Measurements from ENCODE around the gene TEKTIP1. TPM values are rescaled to one million over a fixed set of nuclear protein-coding genes. Genes with fewer than 3 reads are reported as not detected.
A peak's percentile ranks its signal among the peaks of the same experiment; 100 is the strongest.

Gene TEKTIP1
- total and polyA plus RNA-seq, 9 of the 15 experiments (the other 6 are each of a cell fraction or from before 2014, with no cell fraction given): 0.66 TPM; not detected in 8

DNA sequence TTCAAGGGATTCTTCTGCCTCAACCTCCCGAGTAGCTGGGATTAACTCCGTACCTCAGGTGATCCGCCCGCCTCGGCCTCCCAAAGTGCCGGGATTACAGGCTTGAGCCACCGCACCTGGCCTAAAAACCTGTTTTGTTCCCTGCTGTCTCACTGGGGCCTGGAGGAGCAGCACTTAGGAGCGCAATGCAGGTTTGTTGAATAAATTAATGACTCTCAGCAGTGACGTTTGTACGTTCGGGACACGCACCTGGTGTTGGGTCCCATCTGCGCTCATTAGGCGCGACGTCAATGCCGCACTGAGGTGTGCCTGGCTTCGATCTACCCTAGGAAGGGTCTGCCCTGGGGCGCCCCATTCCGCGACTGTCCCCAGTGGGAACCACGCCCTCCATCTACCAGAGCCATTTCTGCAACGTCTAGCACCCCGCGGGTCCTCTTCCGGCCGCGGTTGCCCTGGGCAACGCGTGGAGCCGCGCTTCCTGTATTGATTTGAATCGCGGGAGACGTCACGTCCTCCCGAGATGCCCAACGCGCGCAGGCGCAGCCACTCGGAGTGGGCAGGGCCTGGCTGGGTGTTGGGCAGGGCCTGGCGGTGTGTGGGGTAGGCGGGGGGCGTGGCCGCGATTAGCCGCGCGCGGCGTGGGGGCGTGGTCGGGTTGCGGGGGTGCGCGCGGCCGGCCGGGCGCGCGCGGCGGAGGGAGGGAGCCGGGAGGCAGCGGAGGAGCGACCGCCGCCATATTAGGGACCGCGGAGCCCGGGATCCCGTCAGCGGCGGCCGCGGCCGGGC, 33.2 kb upstream of the TEKTIP1 start, which contains the start of gene FZR1 (continued):
- no peak; the same call in 1 of the 2 replicates for TF ChIP-seq CHD2 (IDR thresholded peaks at IDR 0.05; ENCODE audit: low read depth, low read length)
- TF ChIP-seq GABPB2 (CRISPR knock-in tag; conservative IDR thresholded peaks at IDR 0.05): no peak
- peak; percentile 42 for TF ChIP-seq SETDB1 (IDR thresholded peaks at IDR 0.05; ENCODE audit: low read length)
- TF ChIP-seq SMAD3 (CRISPR knock-in tag; conservative IDR thresholded peaks at IDR 0.05): no peak
- TF ChIP-seq BRD9 (IDR thresholded peaks at IDR 0.05; ENCODE audit: low read depth, partially characterized antibody): peak; percentile 32
- no peak for TF ChIP-seq MIER1 (IDR thresholded peaks at IDR 0.05; ENCODE audit: low read depth)
- TF ChIP-seq PTBP1 (IDR thresholded peaks at IDR 0.05; ENCODE audit: low read depth, low read length): no peak
- TF ChIP-seq CSDE1 (IDR thresholded peaks at IDR 0.05): peak in 1 of 2 experiments; percentile 97; a peak in 2 of 4 replicates
- TF ChIP-seq, protein P1, sequence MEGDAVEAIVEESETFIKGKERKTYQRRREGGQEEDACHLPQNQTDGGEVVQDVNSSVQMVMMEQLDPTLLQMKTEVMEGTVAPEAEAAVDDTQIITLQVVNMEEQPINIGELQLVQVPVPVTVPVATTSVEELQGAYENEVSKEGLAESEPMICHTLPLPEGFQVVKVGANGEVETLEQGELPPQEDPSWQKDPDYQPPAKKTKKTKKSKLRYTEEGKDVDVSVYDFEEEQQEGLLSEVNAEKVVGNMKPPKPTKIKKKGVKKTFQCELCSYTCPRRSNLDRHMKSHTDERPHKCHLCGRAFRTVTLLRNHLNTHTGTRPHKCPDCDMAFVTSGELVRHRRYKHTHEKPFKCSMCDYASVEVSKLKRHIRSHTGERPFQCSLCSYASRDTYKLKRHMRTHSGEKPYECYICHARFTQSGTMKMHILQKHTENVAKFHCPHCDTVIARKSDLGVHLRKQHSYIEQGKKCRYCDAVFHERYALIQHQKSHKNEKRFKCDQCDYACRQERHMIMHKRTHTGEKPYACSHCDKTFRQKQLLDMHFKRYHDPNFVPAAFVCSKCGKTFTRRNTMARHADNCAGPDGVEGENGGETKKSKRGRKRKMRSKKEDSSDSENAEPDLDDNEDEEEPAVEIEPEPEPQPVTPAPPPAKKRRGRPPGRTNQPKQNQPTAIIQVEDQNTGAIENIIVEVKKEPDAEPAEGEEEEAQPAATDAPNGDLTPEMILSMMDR (IDR thresholded peaks at IDR 0.05 in 2 of 3, conservative IDR thresholded peaks at IDR 0.05 in 1 of 3; ENCODE audit: insufficient read depth in 2 of 3, low read depth in 1 of 3, low read length in 3 of 3): peak; percentile 1 to 16 (median 9); a peak in 1 of 6 replicates
- TF ChIP-seq ILF3 (IDR thresholded peaks at IDR 0.05; ENCODE audit: borderline replicate concordance): no peak
- no peak for TF ChIP-seq ZNF316 (IDR thresholded peaks at IDR 0.05)
- peak; percentile 100 for TF ChIP-seq FOXM1 (IDR thresholded peaks at IDR 0.05; ENCODE audit: low read depth)
- peak; percentile 100 for TF ChIP-seq FOXM1 (CRISPR knock-in tag; IDR thresholded peaks at IDR 0.05; ENCODE audit: low read depth)
- TF ChIP-seq ZNF707 (CRISPR knock-in tag; conservative IDR thresholded peaks at IDR 0.05): no peak
- peak; percentile 92 for TF ChIP-seq GABPB1 (CRISPR knock-in tag; IDR thresholded peaks at IDR 0.05)
- TF ChIP-seq CEBPB (tag; IDR thresholded peaks at IDR 0.05): peak; percentile 75; the same call in 1 of the 2 replicates
- TF ChIP-seq, protein P2, sequence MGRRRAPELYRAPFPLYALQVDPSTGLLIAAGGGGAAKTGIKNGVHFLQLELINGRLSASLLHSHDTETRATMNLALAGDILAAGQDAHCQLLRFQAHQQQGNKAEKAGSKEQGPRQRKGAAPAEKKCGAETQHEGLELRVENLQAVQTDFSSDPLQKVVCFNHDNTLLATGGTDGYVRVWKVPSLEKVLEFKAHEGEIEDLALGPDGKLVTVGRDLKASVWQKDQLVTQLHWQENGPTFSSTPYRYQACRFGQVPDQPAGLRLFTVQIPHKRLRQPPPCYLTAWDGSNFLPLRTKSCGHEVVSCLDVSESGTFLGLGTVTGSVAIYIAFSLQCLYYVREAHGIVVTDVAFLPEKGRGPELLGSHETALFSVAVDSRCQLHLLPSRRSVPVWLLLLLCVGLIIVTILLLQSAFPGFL (CRISPR knock-in tag; IDR thresholded peaks at IDR 0.05): no peak
- TF ChIP-seq ELF2 (CRISPR knock-in tag; IDR thresholded peaks at IDR 0.05): peak; percentile 96
- TF ChIP-seq HNRNPK (IDR thresholded peaks at IDR 0.05; ENCODE audit: low read depth, low read length, poor library complexity, severe bottlenecking): no peak
- 0 out of 2 replicates have a peak, but pooled peaks have one; percentile 77 for TF ChIP-seq FOXP1 (CRISPR knock-in tag; IDR thresholded peaks at IDR 0.05)
- TF ChIP-seq ZNF143 (CRISPR knock-in tag; IDR thresholded peaks at IDR 0.05): peak; percentile 79
- TF ChIP-seq, protein P3, sequence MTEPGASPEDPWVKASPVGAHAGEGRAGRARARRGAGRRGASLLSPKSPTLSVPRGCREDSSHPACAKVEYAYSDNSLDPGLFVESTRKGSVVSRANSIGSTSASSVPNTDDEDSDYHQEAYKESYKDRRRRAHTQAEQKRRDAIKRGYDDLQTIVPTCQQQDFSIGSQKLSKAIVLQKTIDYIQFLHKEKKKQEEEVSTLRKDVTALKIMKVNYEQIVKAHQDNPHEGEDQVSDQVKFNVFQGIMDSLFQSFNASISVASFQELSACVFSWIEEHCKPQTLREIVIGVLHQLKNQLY (CRISPR knock-in tag; conservative IDR thresholded peaks at IDR 0.05): no peak
- no peak for TF ChIP-seq FUS (optimal IDR thresholded peaks at IDR 0.05; ENCODE audit: low read depth, low read length)
- TF ChIP-seq, protein P4, sequence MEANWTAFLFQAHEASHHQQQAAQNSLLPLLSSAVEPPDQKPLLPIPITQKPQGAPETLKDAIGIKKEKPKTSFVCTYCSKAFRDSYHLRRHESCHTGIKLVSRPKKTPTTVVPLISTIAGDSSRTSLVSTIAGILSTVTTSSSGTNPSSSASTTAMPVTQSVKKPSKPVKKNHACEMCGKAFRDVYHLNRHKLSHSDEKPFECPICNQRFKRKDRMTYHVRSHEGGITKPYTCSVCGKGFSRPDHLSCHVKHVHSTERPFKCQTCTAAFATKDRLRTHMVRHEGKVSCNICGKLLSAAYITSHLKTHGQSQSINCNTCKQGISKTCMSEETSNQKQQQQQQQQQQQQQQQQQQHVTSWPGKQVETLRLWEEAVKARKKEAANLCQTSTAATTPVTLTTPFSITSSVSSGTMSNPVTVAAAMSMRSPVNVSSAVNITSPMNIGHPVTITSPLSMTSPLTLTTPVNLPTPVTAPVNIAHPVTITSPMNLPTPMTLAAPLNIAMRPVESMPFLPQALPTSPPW (CRISPR knock-in tag; IDR thresholded peaks at IDR 0.05): peak; percentile 83
- 0 out of 2 replicates have a peak, but pooled peaks have one; percentile 19 for TF ChIP-seq SMARCA5 (IDR thresholded peaks at IDR 0.05)

Measured in K562 (cell line).